NCI-H1436 treated with DMSO at 0.1 percent for 48 hours (cell line): ENCODE data around the gene BCL7B.
A peak's percentile ranks its signal among the peaks of the same experiment; 100 is the strongest.
"Not testable (repeated sequence)": the region's sequence is repeated elsewhere in the genome, so short reads cannot be mapped to it uniquely, and the experiment has no call there.

Experiments
- DNase-seq: peaks from one replicate; lab custom pipeline; 2025; lab: John Stamatoyannopoulos, UW

The BCL7B gene

GRCh38 chr7:73572767-73573186 is 15.3 kb upstream of the BCL7B start:
- DNase-seq, result no peak

GRCh38 chr7:73570977-73571376 is 13.5 kb upstream of the BCL7B start:
- DNase-seq, result no peak

- DNase-seq, result no peak
Observed at GRCh38 chr7:73570521-73570920, 13.0 kb upstream of the BCL7B start.

GRCh38 chr7:73569042-73569608 is 11.6 kb upstream of the BCL7B start:
- DNase-seq, result no peak

- DNase-seq, result no peak
Observed at GRCh38 chr7:73567846-73568685, 10.6 kb upstream of the BCL7B start.

GRCh38 chr7:73567140-73567539 is 9.7 kb upstream of the BCL7B start:
- no peak for DNase-seq

GRCh38 chr7:73566431-73566830 is 8.9 kb upstream of the BCL7B start:
- DNase-seq, result not testable (repeated sequence)

- DNase-seq, result no peak
Observed at GRCh38 chr7:73565675-73566340, 8.3 kb upstream of the BCL7B start.

GRCh38 chr7:73560109-73560835 is 2.8 kb upstream of the BCL7B start:
- no peak for DNase-seq

GRCh38 chr7:73557108-73557396 is 438 bp downstream of the BCL7B start:
- DNase-seq, result peak; percentile 40

GRCh38 chr7:73556208-73557107 is 1.0 kb downstream of the BCL7B start:
- DNase-seq, result no peak

GRCh38 chr7:73555411-73555982 is 2.0 kb downstream of the BCL7B start:
- no peak for DNase-seq

GRCh38 chr7:73550093-73550492 is 7.4 kb downstream of the BCL7B start:
- not testable (repeated sequence) for DNase-seq

GRCh38 chr7:73549176-73549575 is 8.3 kb downstream of the BCL7B start:
- DNase-seq, result no peak

- DNase-seq, result no peak
Observed at GRCh38 chr7:73547841-73548240, 9.6 kb downstream of the BCL7B start.

- no peak for DNase-seq
Observed at GRCh38 chr7:73544678-73545077, 12.8 kb downstream of the BCL7B start.

GRCh38 chr7:73541722-73542121 is 15.8 kb downstream of the BCL7B start:
- DNase-seq, result no peak

- DNase-seq, result no peak
Observed at GRCh38 chr7:73539709-73540108, 17.8 kb downstream of the BCL7B start.

- DNase-seq, result not testable (repeated sequence)
Observed at GRCh38 chr7:73538510-73538909, 19.0 kb downstream of the BCL7B start.

GRCh38 chr7:73537051-73537450 is 20.4 kb downstream of the BCL7B start:
- no peak for DNase-seq

GRCh38 chr7:73536479-73536878 is 21.0 kb downstream of the BCL7B start:
- DNase-seq, result no peak
